K562 (cell line): Measurements from ENCODE around the gene SCARB2. TPM values are rescaled to one million over a fixed set of nuclear protein-coding genes. Genes with fewer than 3 reads are reported as not detected.
A peak's percentile ranks its signal among the peaks of the same experiment; 100 is the strongest.

Source experiments
- E2F3 ChIP-seq: fragments of 250-450 bp; sonication (Bioruptor Pico); IDR thresholded peaks from 2 replicates; pipeline ENCODE4 v1.4.0; 2020; ENCODE audit warnings: mild to moderate bottlenecking
- EWSR1 ChIP-seq: fragments of 450-650 bp; IDR thresholded peaks from 2 replicates; pipeline ENCODE4 v1.6.1; 2018; ENCODE audit warnings: borderline replicate concordance, mild to moderate bottlenecking, low read depth, moderate library complexity; ENCODE audit not compliant: partially characterized antibody
- FOS ChIP-seq: IDR thresholded peaks from 3 replicates; pipeline ENCODE4 v1.6.1; 2011; ENCODE audit not compliant: insufficient read length; ENCODE audit errors: extremely low read depth
- FOXA3 ChIP-seq, 2 experiments: fragments of 450-650 bp in 1 of 2; sonication (generic) in 1 of 2; formaldehyde crosslinking; IDR thresholded peaks in 1 of 2; conservative IDR thresholded peaks in 1 of 2; 2 replicates each; pipeline versions ENCODE4 v1.4.0 to v1.8.0; 2020 to 2022; ENCODE audit warnings: mild to moderate bottlenecking in 2 of 2, missing genetic modification reagents in 1 of 2
- HINFP ChIP-seq: fragments of 450-650 bp; conservative IDR thresholded peaks from 2 replicates; pipeline ENCODE4 v1.6.1; 2016; ENCODE audit warnings: missing genetic modification characterization, low read depth, mild to moderate bottlenecking, control low read depth, missing compliant biosample characterization
- KLF1 ChIP-seq: fragments of 450-650 bp; IDR thresholded peaks from 2 replicates; pipeline ENCODE4 v1.6.1; 2016; ENCODE audit warnings: missing genetic modification characterization, missing compliant biosample characterization
- NCOA1 ChIP-seq: fragments of 450-650 bp; IDR thresholded peaks from 2 replicates; pipeline ENCODE4 v1.6.1; 2016; ENCODE audit warnings: low read depth
- NR2C2 ChIP-seq, 2 experiments: fragments of 200-800 bp in 1 of 2; sonication (Bioruptor generic) in 1 of 2; sonication (generic) in 1 of 2; formaldehyde crosslinking in 1 of 2; IDR thresholded peaks; 2 replicates each; pipeline versions ENCODE4 v1.6.1 to v1.8.0; 2016 to 2022; ENCODE audit warnings: mild to moderate bottlenecking in 1 of 2, missing compliant biosample characterization in 1 of 2, missing genetic modification characterization in 1 of 2, missing genetic modification reagents in 1 of 2
- POLR2G ChIP-seq: fragments of 200-400 bp; formaldehyde crosslinking; IDR thresholded peaks from 2 replicates; pipeline ENCODE4 v1.6.1; 2017; ENCODE audit warnings: low read depth, mild to moderate bottlenecking, antibody characterized with exemption, low read length, moderate library complexity
- POU5F1 ChIP-seq: fragments of 150-350 bp; IDR thresholded peaks from 2 replicates; pipeline ENCODE4 v1.6.1; 2014; ENCODE audit warnings: borderline replicate concordance, low read length, low read depth, mild to moderate bottlenecking; ENCODE audit not compliant: partially characterized antibody
- RBFOX2 ChIP-seq: fragments of 200-400 bp; formaldehyde crosslinking; IDR thresholded peaks from 2 replicates; pipeline ENCODE4 v1.6.1; 2017; ENCODE audit warnings: low read depth, mild to moderate bottlenecking, low read length, moderate library complexity
- RBM15 ChIP-seq: fragments of 200-400 bp; formaldehyde crosslinking; IDR thresholded peaks from 2 replicates; pipeline ENCODE4 v1.6.1; 2018; ENCODE audit warnings: mild to moderate bottlenecking, low read length, moderate library complexity; ENCODE audit not compliant: insufficient read depth
- SAFB ChIP-seq: fragments of 200-400 bp; formaldehyde crosslinking; IDR thresholded peaks from 2 replicates; pipeline ENCODE4 v1.6.1; 2017; ENCODE audit warnings: low read depth, low read length, borderline replicate concordance
- SAP30 ChIP-seq: fragments of 200-600 bp; sonication (generic); IDR thresholded peaks from 2 replicates; pipeline ENCODE4 v1.6.1; 2012; ENCODE audit warnings: borderline replicate concordance, low read depth, mild to moderate bottlenecking, moderate library complexity, low read length, control low read depth, inconsistent platforms; ENCODE audit not compliant: insufficient read depth, poor library complexity, severe bottlenecking
- TCF3 ChIP-seq: sonication (generic); formaldehyde crosslinking; IDR thresholded peaks from 2 replicates; pipeline ENCODE4 v1.4.0; 2020; ENCODE audit warnings: mild to moderate bottlenecking, missing genetic modification reagents
- U2AF2 ChIP-seq: fragments of 200-400 bp; formaldehyde crosslinking; optimal IDR thresholded peaks from 2 replicates; pipeline ENCODE3; 2017; ENCODE audit warnings: low read depth, mild to moderate bottlenecking, low read length
- ZC3H8 ChIP-seq: fragments of 450-650 bp; IDR thresholded peaks from 2 replicates; pipeline ENCODE4 v1.6.1; 2017
- ZNF239 ChIP-seq: fragments of 250-450 bp; sonication (Bioruptor Pico); IDR thresholded peaks from 2 replicates; pipeline ENCODE4 v1.4.0; 2020; ENCODE audit warnings: mild to moderate bottlenecking
- polyA plus RNA-seq, 8 experiments: library from polyadenylated mRNA; depleted of rRNA in 4 of 8; stranded (reverse) in 5 of 8; unstranded in 3 of 8; fragments of >200 nt; fragmentation: Nextera tagmentation in 2 of 8; fragmentation: Illumina TruSeq in 1 of 8; extraction: Ambion mirVana in 2 of 8; extraction: Trizol in 1 of 8; gene quantifications; 2 replicates each; pipeline versions ENCODE4 v1.2.1 to v1.2.3, GENCODE V29; 2011 to 2014; ENCODE audit warnings: inconsistent platforms in 1 of 8, missing spikeins in 1 of 8
- total RNA-seq, 7 experiments: library from RNA; depleted of rRNA in 6 of 7; stranded (reverse); fragments of >200 nt in 6 of 7; fragmentation: Illumina TruSeq in 2 of 7; extraction: Trizol in 2 of 7; gene quantifications; 2 replicates each; pipeline versions ENCODE4 v1.2.1 to v1.2.3, GENCODE V29; 2011 to 2021; ENCODE audit warnings: low replicate concordance in 1 of 7
- TF ChIP-seq, protein P1 (sequence below): IDR thresholded peaks from 2 replicates; pipeline ENCODE4 v1.6.1; 2012; ENCODE audit warnings: low read depth, low read length, improper control_type of control experiment, borderline replicate concordance
- TF ChIP-seq, protein P2 (sequence below), 2 experiments: fragments of 450-650 bp; IDR thresholded peaks; 2 replicates each; pipeline ENCODE4 v1.6.1; 2018; ENCODE audit warnings: mild to moderate bottlenecking in 2 of 2, low read depth in 1 of 2; ENCODE audit not compliant: partially characterized antibody in 2 of 2

Gene SCARB2
- total and polyA plus RNA-seq, 9 of the 15 experiments (the other 6 are each of a cell fraction or from before 2014, with no cell fraction given) = 6.1 to 25.8 (median 17.8) TPM

DNA sequence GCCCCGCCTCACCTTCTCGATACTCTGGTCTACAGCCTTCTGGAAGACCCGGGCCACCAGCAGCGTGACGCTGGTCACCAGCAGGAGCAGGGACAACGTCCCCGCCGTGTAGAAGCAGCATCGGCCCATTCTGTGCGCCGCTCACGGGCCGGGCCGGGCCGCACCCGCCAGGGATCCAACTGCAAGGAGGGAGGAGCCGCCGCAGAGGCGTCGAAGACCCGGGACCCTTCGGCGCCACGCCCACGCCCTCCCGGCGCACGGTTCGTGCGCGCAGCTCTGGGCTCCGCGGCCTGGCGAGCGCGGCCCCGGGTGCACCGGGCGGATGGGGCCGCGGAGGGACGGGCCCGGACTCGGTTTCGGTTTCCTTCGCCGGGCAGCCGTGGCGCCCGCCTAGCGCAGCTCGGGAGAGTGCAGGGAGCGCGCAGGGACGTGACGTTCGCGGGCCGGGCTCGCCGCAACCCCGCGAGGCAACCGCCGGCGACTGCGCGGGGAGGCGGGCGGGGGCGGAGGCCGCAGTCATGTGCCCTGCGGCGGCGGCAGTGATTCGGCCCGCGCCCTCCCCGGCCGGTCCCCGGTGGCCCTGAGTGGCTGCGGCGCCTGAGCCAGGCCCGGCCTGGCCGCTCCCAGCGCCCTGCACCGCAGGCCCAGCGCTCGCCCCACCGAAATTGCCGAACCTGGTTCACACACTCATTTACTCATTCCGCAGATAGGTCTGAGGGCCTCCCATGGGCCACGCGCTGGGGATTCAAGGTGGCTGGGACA, at the start of gene SCARB2 (continued):
- TF ChIP-seq RBM15 (no peak), U2AF2 (no peak), EWSR1 (no peak), POU5F1 (no peak), ZNF239 (no peak), ZC3H8 (no peak), SAFB (no peak), NCOA1 (no peak), KLF1 (tag) (peak; percentile 83), HINFP (tag) (no peak), TCF3 (CRISPR knock-in tag) (no peak), SAP30 (no peak), NR2C2 (CRISPR knock-in tag; IDR thresholded peaks at IDR 0.05) (no peak), NR2C2 (tag; IDR thresholded peaks at IDR 0.05) (peak; percentile 79), RBFOX2 (peak; percentile 85), FOS (no peak), POLR2G (peak; percentile 90), FOXA3 (CRISPR knock-in tag; conservative IDR thresholded peaks at IDR 0.05 in 1 of 2, IDR thresholded peaks at IDR 0.05 in 1 of 2) (no peak), E2F3 (CRISPR knock-in tag) (no peak)
- TF ChIP-seq, protein P1, sequence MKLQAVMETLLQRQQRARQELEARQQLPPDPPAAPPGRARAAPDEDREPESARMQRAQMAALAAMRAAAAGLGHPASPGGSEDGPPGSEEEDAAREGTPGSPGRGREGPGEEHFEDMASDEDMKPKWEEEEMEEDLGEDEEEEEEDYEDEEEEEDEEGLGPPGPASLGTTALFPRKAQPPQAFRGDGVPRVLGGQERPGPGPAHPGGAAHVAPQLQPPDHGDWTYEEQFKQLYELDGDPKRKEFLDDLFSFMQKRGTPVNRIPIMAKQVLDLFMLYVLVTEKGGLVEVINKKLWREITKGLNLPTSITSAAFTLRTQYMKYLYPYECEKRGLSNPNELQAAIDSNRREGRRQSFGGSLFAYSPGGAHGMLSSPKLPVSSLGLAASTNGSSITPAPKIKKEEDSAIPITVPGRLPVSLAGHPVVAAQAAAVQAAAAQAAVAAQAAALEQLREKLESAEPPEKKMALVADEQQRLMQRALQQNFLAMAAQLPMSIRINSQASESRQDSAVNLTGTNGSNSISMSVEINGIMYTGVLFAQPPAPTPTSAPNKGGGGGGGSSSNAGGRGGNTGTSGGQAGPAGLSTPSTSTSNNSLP = no peak
- TF ChIP-seq, protein P2, sequence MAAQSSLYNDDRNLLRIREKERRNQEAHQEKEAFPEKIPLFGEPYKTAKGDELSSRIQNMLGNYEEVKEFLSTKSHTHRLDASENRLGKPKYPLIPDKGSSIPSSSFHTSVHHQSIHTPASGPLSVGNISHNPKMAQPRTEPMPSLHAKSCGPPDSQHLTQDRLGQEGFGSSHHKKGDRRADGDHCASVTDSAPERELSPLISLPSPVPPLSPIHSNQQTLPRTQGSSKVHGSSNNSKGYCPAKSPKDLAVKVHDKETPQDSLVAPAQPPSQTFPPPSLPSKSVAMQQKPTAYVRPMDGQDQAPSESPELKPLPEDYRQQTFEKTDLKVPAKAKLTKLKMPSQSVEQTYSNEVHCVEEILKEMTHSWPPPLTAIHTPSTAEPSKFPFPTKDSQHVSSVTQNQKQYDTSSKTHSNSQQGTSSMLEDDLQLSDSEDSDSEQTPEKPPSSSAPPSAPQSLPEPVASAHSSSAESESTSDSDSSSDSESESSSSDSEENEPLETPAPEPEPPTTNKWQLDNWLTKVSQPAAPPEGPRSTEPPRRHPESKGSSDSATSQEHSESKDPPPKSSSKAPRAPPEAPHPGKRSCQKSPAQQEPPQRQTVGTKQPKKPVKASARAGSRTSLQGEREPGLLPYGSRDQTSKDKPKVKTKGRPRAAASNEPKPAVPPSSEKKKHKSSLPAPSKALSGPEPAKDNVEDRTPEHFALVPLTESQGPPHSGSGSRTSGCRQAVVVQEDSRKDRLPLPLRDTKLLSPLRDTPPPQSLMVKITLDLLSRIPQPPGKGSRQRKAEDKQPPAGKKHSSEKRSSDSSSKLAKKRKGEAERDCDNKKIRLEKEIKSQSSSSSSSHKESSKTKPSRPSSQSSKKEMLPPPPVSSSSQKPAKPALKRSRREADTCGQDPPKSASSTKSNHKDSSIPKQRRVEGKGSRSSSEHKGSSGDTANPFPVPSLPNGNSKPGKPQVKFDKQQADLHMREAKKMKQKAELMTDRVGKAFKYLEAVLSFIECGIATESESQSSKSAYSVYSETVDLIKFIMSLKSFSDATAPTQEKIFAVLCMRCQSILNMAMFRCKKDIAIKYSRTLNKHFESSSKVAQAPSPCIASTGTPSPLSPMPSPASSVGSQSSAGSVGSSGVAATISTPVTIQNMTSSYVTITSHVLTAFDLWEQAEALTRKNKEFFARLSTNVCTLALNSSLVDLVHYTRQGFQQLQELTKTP (IDR thresholded peaks at IDR 0.05; ENCODE audit: low read depth in 1 of 2, partially characterized antibody in 2 of 2) = no peak
